ENCODE measurements around the gene RTTN.

The RTTN gene

DNA sequence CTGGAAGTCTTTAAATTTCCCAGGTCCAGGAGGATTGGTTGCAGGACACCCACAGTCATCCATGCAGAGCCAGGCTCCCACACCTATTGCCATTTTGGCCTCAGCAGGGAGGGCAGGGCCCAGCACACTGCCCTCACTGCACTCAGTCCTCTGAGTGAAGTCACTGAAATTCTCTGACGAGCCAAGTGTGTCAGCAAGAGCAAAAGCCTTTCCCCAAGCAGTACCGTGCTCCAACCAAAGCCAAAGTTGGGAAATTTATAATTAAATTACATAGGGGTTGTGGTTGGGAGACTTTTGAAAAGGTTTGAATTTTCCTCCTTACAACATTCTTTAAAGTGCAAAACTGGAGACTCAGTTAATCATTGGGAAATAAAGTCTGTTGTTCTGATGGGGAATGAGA lies 159.3 kb downstream of the RTTN start:
- H3K9me3 ChIP-seq (ENCODE audit: insufficient read depth, low read length): no peaks in the 10 kb centered on the region
- peaks cover 9% of the 10 kb centered on the region; the same call in 1 of the 2 replicates for H3K36me3 ChIP-seq (ENCODE audit: low read length)
- no peak overlapping the region for H2AFZ ChIP-seq (ENCODE audit: low read depth, low read length, severe bottlenecking)
- no peaks in the 10 kb centered on the region for H3K27me3 ChIP-seq (ENCODE audit: low read length)
- no peaks in the 10 kb centered on the region for H3F3A ChIP-seq (ENCODE audit: insufficient read depth)
- no peak for TF ChIP-seq EZH2phosphoT487 (conservative IDR thresholded peaks at IDR 0.05; ENCODE audit: low read length)
- TF ChIP-seq, protein P1, sequence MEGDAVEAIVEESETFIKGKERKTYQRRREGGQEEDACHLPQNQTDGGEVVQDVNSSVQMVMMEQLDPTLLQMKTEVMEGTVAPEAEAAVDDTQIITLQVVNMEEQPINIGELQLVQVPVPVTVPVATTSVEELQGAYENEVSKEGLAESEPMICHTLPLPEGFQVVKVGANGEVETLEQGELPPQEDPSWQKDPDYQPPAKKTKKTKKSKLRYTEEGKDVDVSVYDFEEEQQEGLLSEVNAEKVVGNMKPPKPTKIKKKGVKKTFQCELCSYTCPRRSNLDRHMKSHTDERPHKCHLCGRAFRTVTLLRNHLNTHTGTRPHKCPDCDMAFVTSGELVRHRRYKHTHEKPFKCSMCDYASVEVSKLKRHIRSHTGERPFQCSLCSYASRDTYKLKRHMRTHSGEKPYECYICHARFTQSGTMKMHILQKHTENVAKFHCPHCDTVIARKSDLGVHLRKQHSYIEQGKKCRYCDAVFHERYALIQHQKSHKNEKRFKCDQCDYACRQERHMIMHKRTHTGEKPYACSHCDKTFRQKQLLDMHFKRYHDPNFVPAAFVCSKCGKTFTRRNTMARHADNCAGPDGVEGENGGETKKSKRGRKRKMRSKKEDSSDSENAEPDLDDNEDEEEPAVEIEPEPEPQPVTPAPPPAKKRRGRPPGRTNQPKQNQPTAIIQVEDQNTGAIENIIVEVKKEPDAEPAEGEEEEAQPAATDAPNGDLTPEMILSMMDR (IDR thresholded peaks at IDR 0.05; ENCODE audit: insufficient read depth, low read length, poor library complexity, severe bottlenecking): no peak
- H3K4me3 ChIP-seq (ENCODE audit: insufficient read depth, low read length, poor library complexity, severe bottlenecking): no peak overlapping the region
- no peak overlapping the region for H3K4me2 ChIP-seq (ENCODE audit: low read depth, low read length, poor library complexity, severe bottlenecking)
- no peak overlapping the region for H3K9ac ChIP-seq (ENCODE audit: low read length)
- H3K9me2 ChIP-seq (replicated peaks; ENCODE audit: insufficient read depth, low read length): no peaks in the 10 kb centered on the region
- H3K27ac ChIP-seq (ENCODE audit: low read depth, low read length): no peak overlapping the region
- H4K20me1 ChIP-seq (ENCODE audit: low read depth, low read length): no peaks in the 10 kb centered on the region
- no peaks in the 10 kb centered on the region for H3K79me2 ChIP-seq (ENCODE audit: insufficient read depth, low read length)

DNA sequence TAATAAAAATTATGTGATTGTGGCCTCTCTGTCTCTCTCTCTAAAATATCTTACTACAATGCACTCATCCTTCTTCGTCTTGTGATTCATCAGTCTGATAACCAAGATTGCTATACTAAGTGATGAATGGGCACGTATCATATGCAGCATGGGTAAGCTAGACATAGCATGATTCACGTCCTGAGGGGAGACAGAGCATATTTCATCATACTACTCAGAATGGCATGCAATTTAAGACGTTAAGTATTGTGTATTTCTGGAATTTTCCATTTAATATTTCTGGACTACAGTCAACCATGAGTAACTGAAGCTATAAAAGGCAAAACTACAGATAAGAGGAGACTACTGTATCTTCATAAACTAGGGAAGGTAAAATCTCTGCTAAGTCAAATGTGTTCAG lies 160.9 kb downstream of the RTTN start:
- no peaks in the 10 kb centered on the region for H3K27me3 ChIP-seq (ENCODE audit: low read length)
- H2AFZ ChIP-seq (ENCODE audit: low read depth, low read length, severe bottlenecking): no peak overlapping the region
- H3K4me3 ChIP-seq (ENCODE audit: insufficient read depth, low read length, poor library complexity, severe bottlenecking): no peak overlapping the region
- H3K9me3 ChIP-seq (ENCODE audit: insufficient read depth, low read length): no peaks in the 10 kb centered on the region
- no peak overlapping the region for H3K4me2 ChIP-seq (ENCODE audit: low read depth, low read length, poor library complexity, severe bottlenecking)
- peaks cover 7% of the 10 kb centered on the region; the same call in 1 of the 2 replicates for H3K36me3 ChIP-seq (ENCODE audit: low read length)
- no peak overlapping the region for H3K27ac ChIP-seq (ENCODE audit: low read depth, low read length)
- no peak overlapping the region for H3K9ac ChIP-seq (ENCODE audit: low read length)
- H3K79me2 ChIP-seq (ENCODE audit: insufficient read depth, low read length): no peaks in the 10 kb centered on the region
- H3F3A ChIP-seq (ENCODE audit: insufficient read depth): no peaks in the 10 kb centered on the region
- H3K9me2 ChIP-seq (replicated peaks; ENCODE audit: insufficient read depth, low read length): no peaks in the 10 kb centered on the region
- TF ChIP-seq, protein P1 (IDR thresholded peaks at IDR 0.05; ENCODE audit: insufficient read depth, low read length, poor library complexity, severe bottlenecking): no peak
- no peak for TF ChIP-seq EZH2phosphoT487 (conservative IDR thresholded peaks at IDR 0.05; ENCODE audit: low read length)
- H4K20me1 ChIP-seq (ENCODE audit: low read depth, low read length): no peaks in the 10 kb centered on the region

DNA sequence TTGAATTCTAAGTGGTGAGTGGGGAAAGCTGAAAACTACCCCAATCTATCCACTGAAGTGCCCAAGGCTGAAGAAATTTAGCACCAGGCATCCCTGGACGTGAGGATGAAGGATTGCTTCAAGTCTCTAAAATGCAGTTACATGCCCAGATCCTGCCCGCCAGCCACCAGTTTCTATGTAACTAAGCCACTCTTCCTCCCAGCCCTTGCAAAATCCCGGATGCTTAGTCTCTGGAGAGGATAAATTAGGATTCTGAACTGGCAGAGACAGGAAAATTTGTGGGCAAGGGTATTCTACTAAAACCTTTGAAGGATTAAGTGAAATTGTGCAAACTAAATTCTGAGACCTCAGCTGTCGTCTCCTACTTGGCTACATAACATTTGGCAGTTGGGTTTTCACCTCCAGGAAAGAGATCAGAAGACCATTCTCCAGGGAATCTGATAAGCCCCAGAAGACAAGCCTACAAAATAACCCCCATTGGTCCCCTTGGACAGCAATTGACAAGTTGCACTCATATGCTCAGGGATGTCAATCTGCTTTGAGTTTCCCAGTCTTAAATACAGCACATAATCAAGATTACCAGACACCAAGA lies 163.9 kb downstream of the RTTN start:
- H3K9ac ChIP-seq (ENCODE audit: low read length): no peak overlapping the region
- H2AFZ ChIP-seq (ENCODE audit: low read depth, low read length, severe bottlenecking): no peak overlapping the region
- H3K9me2 ChIP-seq (replicated peaks; ENCODE audit: insufficient read depth, low read length): no peaks in the 10 kb centered on the region
- H4K20me1 ChIP-seq (ENCODE audit: low read depth, low read length): no peaks in the 10 kb centered on the region
- no peak overlapping the region for H3K27ac ChIP-seq (ENCODE audit: low read depth, low read length)
- H3K4me3 ChIP-seq (ENCODE audit: insufficient read depth, low read length, poor library complexity, severe bottlenecking): no peak overlapping the region
- H3F3A ChIP-seq (ENCODE audit: insufficient read depth): no peaks in the 10 kb centered on the region
- H3K79me2 ChIP-seq (ENCODE audit: insufficient read depth, low read length): no peaks in the 10 kb centered on the region
- no peaks in the 10 kb centered on the region for H3K36me3 ChIP-seq (ENCODE audit: low read length)
- no peaks in the 10 kb centered on the region for H3K27me3 ChIP-seq (ENCODE audit: low read length)
- no peak overlapping the region for H3K4me2 ChIP-seq (ENCODE audit: low read depth, low read length, poor library complexity, severe bottlenecking)
- H3K9me3 ChIP-seq (ENCODE audit: insufficient read depth, low read length): no peaks in the 10 kb centered on the region
- TF ChIP-seq, protein P1 (IDR thresholded peaks at IDR 0.05; ENCODE audit: insufficient read depth, low read length, poor library complexity, severe bottlenecking): no peak
- TF ChIP-seq EZH2phosphoT487 (conservative IDR thresholded peaks at IDR 0.05; ENCODE audit: low read length): no peak

Data from SU-DHL-6 (cell line).